ENCODE measurements around the gene MINDY4.

Gene MINDY4

DNA sequence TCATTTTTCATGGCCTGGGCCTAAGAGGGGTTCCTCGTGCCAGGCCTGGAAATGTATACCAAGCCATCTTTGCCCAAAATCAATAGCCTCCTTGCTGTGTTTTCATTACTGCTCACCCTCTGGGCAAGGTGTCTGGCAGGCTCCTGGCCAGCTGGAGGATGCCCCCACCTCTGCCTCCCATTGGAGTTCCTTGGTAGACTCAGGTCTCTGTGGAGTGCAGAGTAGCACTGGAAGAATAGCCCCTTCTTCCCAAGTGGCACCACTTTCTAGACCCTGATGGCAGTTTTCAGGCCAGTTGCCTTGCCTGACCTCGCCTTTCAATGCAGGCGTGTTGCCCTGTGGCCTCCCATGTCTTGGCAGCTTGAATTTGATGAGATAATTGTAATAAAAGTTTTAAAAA lies 84.7 kb downstream of the MINDY4 start:
- no peak overlapping the region for H3K4me2 ChIP-seq (ENCODE audit: low read length)
- no peaks in the 10 kb centered on the region for H3K9me3 ChIP-seq (ENCODE audit: control insufficient read depth, insufficient read depth, low read length)
- H3K27me3 ChIP-seq (ENCODE audit: control insufficient read depth, low read length), result no peaks in the 10 kb centered on the region
- no peak overlapping the region for H3K27ac ChIP-seq (ENCODE audit: low read depth, low read length)
- no peaks in the 10 kb centered on the region for H3F3A ChIP-seq (ENCODE audit: control insufficient read depth, insufficient read depth)
- no peaks in the 10 kb centered on the region for H3K36me3 ChIP-seq (ENCODE audit: control insufficient read depth, low read length)
- H3K79me2 ChIP-seq (ENCODE audit: control insufficient read depth, low read length), result no peaks in the 10 kb centered on the region
- TF ChIP-seq CTCF (IDR thresholded peaks at IDR 0.05; ENCODE audit: low read depth, low read length, poor library complexity, severe bottlenecking) (no peak), EZH2phosphoT487 (IDR thresholded peaks at IDR 0.05; ENCODE audit: borderline replicate concordance, low read length) (no peak)
- no peaks in the 10 kb centered on the region for H4K20me1 ChIP-seq (ENCODE audit: control insufficient read depth, insufficient read depth, low read depth, low read length)
- H3K4me1 ChIP-seq (ENCODE audit: control insufficient read depth, low read length), result no peaks in the 10 kb centered on the region
- no peak overlapping the region for H3K4me3 ChIP-seq (ENCODE audit: low read length)
- no peaks in the 10 kb centered on the region for H3K9me2 ChIP-seq (replicated peaks; ENCODE audit: control insufficient read depth, low read length)

GRCh38 chr7:30858576-30858975 lies 87.4 kb downstream of the MINDY4 start:
- Histone ChIP-seq H3K27me3 (ENCODE audit: control insufficient read depth, low read length) (no peaks in the 10 kb centered on the region), H3K9me3 (ENCODE audit: control insufficient read depth, insufficient read depth, low read length) (no peaks in the 10 kb centered on the region), H3K4me2 (ENCODE audit: low read length) (no peak overlapping the region), H3F3A (ENCODE audit: control insufficient read depth, insufficient read depth) (no peaks in the 10 kb centered on the region), H3K36me3 (ENCODE audit: control insufficient read depth, low read length) (no peaks in the 10 kb centered on the region), H3K9me2 (replicated peaks; ENCODE audit: control insufficient read depth, low read length) (no peaks in the 10 kb centered on the region), H4K20me1 (ENCODE audit: control insufficient read depth, insufficient read depth, low read depth, low read length) (no peaks in the 10 kb centered on the region), H3K79me2 (ENCODE audit: control insufficient read depth, low read length) (no peaks in the 10 kb centered on the region), H3K4me1 (ENCODE audit: control insufficient read depth, low read length) (no peaks in the 10 kb centered on the region), H3K27ac (ENCODE audit: low read depth, low read length) (no peak overlapping the region), H3K4me3 (ENCODE audit: low read length) (no peak overlapping the region)
- TF ChIP-seq CTCF (IDR thresholded peaks at IDR 0.05; ENCODE audit: low read depth, low read length, poor library complexity, severe bottlenecking) (no peak), EZH2phosphoT487 (IDR thresholded peaks at IDR 0.05; ENCODE audit: borderline replicate concordance, low read length) (no peak)

- Histone ChIP-seq H3K27ac (ENCODE audit: low read depth, low read length) (no peak overlapping the region), H3K27me3 (ENCODE audit: control insufficient read depth, low read length) (no peaks in the 10 kb centered on the region), H3K4me1 (ENCODE audit: control insufficient read depth, low read length) (no peaks in the 10 kb centered on the region), H3F3A (ENCODE audit: control insufficient read depth, insufficient read depth) (no peaks in the 10 kb centered on the region), H3K4me3 (ENCODE audit: low read length) (no peak overlapping the region), H3K9me2 (replicated peaks; ENCODE audit: control insufficient read depth, low read length) (no peaks in the 10 kb centered on the region), H4K20me1 (ENCODE audit: control insufficient read depth, insufficient read depth, low read depth, low read length) (no peaks in the 10 kb centered on the region), H3K79me2 (ENCODE audit: control insufficient read depth, low read length) (no peaks in the 10 kb centered on the region), H3K36me3 (ENCODE audit: control insufficient read depth, low read length) (no peaks in the 10 kb centered on the region), H3K4me2 (ENCODE audit: low read length) (no peak overlapping the region), H3K9me3 (ENCODE audit: control insufficient read depth, insufficient read depth, low read length) (no peaks in the 10 kb centered on the region)
- no peak for TF ChIP-seq EZH2phosphoT487 (IDR thresholded peaks at IDR 0.05; ENCODE audit: borderline replicate concordance, low read length)
- TF ChIP-seq CTCF (IDR thresholded peaks at IDR 0.05; ENCODE audit: low read depth, low read length, poor library complexity, severe bottlenecking), result no peak
These were observed 88.2 kb downstream of the MINDY4 start for GRCh38 chr7:30859202-30859939.
